HG02678 (cell line): ENCODE data around the gene RAB5B.
"Not testable (repeated sequence)": the region's sequence is repeated elsewhere in the genome, so short reads cannot be mapped to it uniquely, and the experiment has no call there.

ENCODE experiments used
- ATAC-seq: cut with Tn5 transposase; IDR thresholded peaks from one replicate; pipeline ENCODE4 v1.9.1; 2021; ENCODE audit warnings: mild to moderate bottlenecking, moderate library complexity; ENCODE audit not compliant: unreplicated experiment

The RAB5B gene

DNA sequence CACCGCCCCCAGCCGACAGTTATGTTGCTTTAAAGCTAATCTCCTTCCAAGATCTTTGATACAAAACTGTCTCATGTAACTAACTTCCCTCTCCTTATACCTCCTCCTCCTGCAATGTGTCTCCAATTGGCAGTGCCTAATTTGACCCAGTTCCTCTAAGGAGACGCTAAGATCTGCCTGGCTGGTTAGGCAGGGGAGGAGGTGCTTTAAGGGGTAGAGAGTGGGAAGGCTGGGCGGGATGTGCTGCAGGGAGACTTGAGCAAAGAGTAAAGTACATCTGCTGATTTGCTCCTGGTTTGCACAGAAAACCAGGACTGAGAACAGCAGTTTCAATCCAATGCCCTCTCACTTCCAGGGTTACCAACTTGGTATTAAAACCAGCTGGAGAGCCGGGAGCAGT, 39.6 kb downstream of the RAB5B start:
- ATAC-seq: no peak

DNA sequence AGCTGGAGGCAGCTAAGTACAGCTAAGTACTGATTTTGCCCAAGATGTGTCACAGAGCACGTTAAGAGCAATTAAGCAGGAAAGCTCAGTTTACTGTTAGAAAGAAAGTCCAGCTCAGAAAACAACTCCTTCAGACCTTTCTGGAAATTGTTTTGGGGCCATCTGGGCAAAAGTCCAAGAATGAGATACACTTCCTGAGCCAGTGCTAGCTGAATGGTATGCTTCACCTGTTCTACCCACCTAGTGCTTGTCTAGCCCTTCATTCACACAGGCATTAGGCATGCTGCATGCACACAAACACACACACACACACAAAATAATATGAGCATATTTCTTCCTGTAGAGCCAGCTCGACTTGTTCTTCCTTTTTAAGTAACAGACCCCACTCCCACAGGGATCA, 40.3 kb downstream of the RAB5B start:
- ATAC-seq: no peak

DNA sequence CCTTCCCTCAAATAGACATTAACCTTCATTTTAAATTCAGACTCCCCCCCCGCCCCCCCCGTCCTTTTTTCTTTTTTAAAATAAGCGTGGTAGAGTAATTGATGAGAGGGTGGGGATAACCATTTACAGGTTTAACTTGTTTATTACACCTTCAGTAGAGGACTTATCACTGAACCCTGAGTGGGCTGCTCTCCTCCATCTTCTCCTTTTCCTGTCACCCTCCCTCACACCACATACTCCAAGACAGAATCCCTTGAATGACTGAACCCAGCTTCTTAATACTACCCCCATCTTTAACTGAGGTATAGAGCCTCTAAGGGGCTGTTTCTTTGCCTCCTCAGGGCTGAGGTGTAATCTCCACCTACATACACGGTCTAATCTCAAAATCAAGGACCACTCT, 43.3 kb downstream of the RAB5B start:
- ATAC-seq: no peak

DNA sequence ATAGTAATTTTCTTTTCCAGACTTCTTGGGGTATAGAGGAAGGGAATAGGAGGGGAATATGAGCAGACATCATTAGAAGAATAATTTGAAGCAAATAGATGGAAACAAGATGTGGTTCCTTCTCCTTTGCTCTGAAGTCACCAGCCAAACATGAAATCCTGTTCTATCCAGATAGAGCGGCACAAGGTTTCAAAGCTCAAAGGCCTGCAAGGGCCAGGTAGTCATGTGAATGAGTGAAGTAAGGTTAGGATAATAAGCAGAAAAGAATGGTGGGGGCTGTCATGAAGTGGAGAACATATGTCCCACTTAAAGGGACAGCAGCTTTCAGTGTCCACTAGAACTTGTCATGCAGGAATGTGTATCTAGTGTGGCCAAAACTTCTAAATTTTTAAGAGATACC, 44.5 kb downstream of the RAB5B start:
- no peak for ATAC-seq

DNA sequence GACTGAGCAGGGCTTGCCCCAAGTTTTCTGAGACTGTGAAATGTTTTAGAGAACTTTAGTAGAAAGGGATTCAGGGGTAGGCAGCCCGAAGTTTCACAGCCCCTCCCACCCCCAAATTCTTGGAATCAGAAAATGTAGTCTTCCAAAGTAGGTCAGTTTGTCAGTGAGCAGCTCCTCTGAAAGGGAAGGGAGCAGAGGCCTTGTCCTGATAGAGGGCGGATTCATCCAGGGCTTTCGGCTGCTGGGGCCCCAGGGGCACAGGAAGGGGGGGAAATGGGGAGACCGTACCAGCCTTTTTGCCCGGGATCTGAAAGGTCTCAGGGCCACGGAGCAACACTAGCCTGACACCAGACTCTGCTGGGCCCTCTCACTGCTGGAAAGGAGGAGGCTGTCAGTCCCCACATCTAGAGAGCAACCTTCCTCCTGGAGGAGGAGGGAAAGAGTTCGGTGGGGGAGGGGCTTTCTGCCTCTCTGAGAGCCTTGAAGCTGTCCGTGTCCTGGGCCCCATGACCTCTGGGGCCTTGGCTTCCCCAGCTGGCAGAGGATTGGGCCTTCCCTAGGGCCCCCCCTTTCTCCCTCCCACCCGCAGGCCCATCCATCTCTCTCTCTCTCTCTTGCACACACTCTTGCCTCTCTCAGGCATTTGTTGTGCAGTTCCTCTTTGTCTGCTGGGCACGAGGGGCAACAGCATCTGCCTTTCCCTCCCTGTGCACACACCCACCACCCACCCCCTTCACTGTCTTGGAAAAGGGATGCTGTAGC, 46.7 kb downstream of the RAB5B start, which contains the start of gene IKZF4:
Gene IKZF4, plus strand, starts transcription at position 621 of the 762 bp plus-strand sequence. CDS start 451 bp downstream, outside the sequence.
- ATAC-seq: no peak

DNA sequence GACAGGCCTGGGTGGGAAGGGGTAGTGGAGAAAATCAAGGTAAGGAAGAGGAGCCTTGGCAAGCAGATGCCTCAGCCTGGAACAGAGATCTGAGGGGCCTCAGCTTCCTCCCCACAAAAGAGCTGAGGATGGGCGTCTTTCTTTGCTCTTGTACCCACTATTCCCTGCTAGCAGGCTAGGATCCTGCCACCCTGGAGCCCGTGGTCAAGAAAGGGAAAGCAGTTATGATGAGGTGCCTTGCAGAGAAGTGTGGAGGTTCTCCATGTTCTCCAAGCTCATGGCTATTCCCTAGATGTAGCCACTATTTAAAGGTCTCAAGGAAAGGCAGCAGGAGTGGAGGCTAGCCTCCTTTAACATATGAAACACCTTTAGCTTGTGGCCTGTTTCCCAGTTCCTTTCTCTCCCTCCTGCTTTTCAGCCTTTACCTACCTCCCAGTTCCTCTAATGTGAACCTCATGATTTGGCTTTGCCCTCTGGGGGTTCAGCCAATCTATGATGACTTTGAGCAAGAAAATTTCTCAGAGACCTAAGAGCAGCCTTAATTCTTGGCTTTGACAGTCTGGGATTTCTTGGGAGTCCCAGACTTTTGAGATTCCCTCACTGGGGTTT, 48.1 kb downstream of the RAB5B start:
- ATAC-seq: no peak

GRCh38 chr12:56028511-56029165, 54.8 kb downstream of the RAB5B start:
- ATAC-seq: no peak

DNA sequence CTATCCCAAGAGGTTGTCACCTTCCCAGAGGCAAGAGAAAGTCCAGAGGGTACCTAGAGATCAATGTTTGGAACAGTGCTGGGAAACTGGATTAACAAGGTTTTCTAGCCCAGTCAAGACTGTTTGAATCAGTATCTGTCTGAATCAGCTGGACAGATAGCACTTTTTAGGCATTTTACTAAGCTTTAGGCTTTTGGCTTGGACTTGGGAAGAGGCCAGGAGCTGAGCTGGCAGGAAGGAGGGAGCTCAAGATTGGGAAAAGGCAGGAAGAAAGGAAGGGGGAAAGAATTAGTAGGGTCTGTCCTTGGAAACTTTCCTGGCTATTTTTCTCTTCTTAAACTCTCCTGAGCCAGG, 55.3 kb downstream of the RAB5B start:
- ATAC-seq: no peak

DNA sequence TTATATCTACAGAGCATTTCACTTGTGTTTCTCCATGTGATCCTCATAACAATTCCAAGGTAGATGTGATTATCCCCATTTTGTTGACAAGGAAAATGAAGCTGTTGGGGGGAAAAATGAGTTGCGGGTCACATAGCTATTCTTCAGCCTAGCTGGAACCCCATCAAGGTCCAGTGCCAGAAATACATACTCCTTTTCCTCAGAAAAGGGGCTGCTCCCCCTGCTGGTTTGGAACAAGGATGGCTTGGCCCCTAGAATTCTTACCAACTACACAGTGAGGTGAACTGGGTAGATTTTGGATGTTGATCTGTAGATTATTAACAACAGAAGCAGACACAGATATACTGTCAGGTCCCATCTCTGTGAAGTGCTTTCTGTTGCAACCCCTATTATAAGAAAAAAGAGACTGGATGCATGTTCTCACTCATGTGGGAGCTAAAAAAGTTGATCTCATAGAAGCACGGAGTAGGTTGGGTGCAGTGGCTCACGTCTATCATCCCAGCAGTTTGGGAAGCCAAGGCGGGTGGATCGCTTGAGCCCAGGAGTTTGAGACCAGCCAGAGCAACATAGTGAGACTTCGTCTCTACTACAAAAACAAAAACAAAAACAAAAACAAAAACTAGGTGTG, 55.9 kb downstream of the RAB5B start:
- ATAC-seq: no peak

DNA sequence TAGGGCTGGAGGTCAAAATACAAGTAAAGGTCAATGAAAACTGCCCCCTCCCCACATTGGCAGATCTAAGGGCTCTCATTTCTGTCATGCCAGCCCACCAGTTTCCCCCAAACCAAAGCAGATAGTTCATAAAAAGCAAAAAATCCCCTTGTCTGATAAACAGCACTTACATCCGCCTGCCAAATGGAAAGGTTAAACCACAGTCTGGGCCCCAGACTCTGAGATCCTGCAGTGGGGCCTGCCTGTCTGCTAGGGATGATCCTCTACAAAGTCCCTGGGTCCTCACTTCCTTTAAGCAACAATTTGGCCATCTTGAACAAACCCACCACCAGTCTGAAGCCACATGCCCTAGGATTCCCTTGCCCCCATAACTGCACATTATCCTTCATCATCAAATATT, 58.1 kb downstream of the RAB5B start:
- no peak for ATAC-seq

DNA sequence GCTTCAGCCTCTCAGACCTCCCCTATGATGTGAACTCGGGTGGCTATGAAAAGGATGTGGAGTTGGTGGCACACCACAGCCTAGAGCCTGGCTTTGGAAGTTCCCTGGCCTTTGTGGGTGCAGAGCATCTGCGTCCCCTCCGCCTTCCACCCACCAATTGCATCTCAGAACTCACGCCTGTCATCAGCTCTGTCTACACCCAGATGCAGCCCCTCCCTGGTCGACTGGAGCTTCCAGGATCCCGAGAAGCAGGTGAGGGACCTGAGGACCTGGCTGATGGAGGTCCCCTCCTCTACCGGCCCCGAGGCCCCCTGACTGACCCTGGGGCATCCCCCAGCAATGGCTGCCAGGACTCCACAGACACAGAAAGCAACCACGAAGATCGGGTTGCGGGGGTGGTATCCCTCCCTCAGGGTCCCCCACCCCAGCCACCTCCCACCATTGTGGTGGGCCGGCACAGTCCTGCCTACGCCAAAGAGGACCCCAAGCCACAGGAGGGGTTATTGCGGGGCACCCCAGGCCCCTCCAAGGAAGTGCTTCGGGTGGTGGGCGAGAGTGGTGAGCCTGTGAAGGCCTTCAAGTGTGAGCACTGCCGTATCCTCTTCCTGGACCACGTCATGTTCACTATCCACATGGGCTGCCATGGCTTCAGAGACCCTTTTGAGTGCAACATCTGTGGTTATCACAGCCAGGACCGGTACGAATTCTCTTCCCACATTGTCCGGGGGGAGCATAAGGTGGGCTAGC, 60.9 kb downstream of the RAB5B start:
- ATAC-seq: no peak

DNA sequence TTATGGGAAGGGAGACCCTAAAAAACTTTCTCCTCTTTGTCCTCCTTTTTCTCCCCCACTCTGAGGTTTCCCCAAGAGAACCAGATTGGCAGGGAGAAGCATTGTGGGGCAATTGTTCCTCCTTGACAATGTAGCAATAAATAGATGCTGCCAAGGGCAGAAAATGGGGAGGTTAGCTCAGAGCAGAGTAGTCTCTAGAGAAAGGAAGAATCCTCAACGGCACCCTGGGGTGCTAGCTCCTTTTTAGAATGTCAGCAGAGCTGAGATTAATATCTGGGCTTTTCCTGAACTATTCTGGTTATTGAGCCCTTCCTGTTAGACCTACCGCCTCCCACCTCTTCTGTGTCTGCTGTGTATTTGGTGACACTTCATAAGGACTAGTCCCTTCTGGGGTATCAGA, 63.3 kb downstream of the RAB5B start:
- ATAC-seq: no peak

GRCh38 chr12:56038022-56038655, 64.3 kb downstream of the RAB5B start:
- ATAC-seq: no peak

- no peak for ATAC-seq
These were observed 66.3 kb downstream of the RAB5B start for GRCh38 chr12:56040151-56040550.

DNA sequence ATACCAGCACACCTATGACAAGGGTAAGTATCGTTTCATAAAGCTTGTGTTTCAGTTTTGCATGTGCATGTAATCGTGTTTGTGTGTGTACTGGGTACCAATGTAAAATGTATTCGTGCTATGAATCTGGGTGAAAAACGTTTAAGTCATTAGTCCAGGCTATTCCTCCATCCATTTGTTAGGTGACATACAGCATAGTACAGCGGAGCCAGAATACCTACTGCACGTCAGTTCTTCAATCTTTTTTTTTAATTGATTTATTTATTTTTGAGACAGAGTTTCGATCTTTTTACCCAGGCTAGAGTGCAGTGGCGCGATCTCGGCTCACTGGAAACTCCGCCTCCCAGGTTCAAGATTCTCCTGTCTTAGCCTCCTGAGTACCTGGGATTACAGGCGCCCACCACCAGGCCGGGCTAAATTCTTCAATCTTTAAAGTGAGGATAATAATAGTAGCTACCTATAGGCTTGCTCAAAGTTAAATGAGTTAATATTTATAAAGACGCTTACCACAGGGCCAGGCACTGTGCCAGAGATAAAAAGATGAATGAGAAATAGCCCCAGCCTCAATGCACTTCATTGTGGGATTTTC, 67.2 kb downstream of the RAB5B start:
- ATAC-seq: no peak

GRCh38 chr12:56041552-56042429, 67.9 kb downstream of the RAB5B start, which contains the start of gene RPS26:
RPS26 (plus strand) TSS chr12:56041918; CDS start chr12:56042167, 249 bp downstream.
- ATAC-seq: peak; percentile 95

DNA sequence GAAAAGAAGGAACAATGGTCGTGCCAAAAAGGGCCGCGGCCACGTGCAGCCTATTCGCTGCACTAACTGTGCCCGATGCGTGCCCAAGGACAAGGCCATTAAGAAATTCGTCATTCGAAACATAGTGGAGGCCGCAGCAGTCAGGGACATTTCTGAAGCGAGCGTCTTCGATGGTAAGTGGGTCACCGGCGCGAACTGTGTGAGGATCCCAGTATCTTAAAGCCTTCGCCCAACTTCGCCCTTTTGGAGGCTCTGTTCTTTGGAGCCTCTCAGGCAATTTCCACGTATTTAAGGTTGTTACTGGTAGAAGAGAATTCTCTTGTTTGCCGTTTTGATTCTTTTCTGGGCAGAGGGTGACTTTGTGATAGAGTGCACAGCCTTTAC, 68.5 kb downstream of the RAB5B start:
- not testable (repeated sequence) for ATAC-seq

DNA sequence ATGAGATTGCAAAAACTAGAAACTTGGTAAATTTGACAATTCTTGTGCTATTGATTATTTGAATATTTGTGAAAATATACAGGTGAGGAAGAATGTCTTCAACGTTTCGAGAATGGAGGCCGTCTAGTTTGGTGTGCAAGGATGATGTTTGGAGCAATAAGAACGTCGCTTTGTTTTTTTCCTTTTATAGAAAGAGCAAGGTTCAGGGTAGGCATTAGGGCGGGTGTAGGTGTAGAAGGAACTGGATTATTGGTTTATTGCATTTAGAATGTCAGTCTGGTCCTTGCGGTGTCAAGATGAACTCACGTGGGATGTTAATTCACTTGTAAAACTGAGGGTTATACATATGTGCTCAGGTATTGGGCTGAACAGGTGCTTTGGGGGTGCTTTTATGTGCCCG, 69.0 kb downstream of the RAB5B start:
- ATAC-seq: no peak
